A549 (cell line): Measurements from ENCODE around the gene NIT1. TPM values are rescaled to one million over a fixed set of nuclear protein-coding genes. Genes with fewer than 3 reads are reported as not detected.

Source experiments
- ATAC-seq, 2 experiments: fragments of 200-7000 bp in 1 of 2; fragments of >200 bp in 1 of 2; cut with Nextera tagmentation in 1 of 2; cut with Tn5 transposase in 1 of 2; 3 replicates each; pipeline versions ENCODE4 v1.8.0 to v1.9.1; 2018 to 2020; ENCODE audit warnings: mild to moderate bottlenecking in 1 of 2, moderate library complexity in 1 of 2
- CTCF ChIA-PET: fragments of 300-600 bp; sonication (Branson Sonifier 250); formaldehyde crosslinking; extraction: SDS; loops from one replicate; lab custom pipeline; 2021; ENCODE audit warnings: antibody characterized with exemption, inconsistent platforms; lab: Yijun Ruan, JAX
- POLR2A ChIA-PET: fragments of 350-600 bp; formaldehyde crosslinking; extraction: SDS; loops from one replicate; lab custom pipeline; 2021; ENCODE audit warnings: antibody characterized with exemption, inconsistent platforms; lab: Yijun Ruan, JAX
- DNase-seq, 2 experiments: peaks; one replicate each; pipeline versions ENCODE4 v3.0.0 to v3.0.0-alpha.2; 2011 to 2016; ENCODE audit warnings: low read depth in 1 of 2, low spot score in 1 of 2
- FAIRE-seq: peaks from 2 replicates; lab custom pipeline; 2011; peaks lifted over from hg19 to GRCh38; lab: Jason Lieb, UNC
- H3K27ac ChIP-seq, 2 experiments: fragments of >200 bp; sonication (Bioruptor Twin); formaldehyde crosslinking; 3 replicates each; pipeline ENCODE4 v1.5.1; 2016 to 2017
- H3K4me1 ChIP-seq: fragments of >200 bp; sonication (Bioruptor Twin); formaldehyde crosslinking; 3 replicates; pipeline ENCODE4 v1.6.1; 2016
- H3K4me2 ChIP-seq: fragments of >200 bp; sonication (Bioruptor Twin); formaldehyde crosslinking; 3 replicates; pipeline ENCODE4 v1.6.1; 2016
- H3K4me3 ChIP-seq: fragments of >200 bp; sonication (Bioruptor Twin); formaldehyde crosslinking; 3 replicates; pipeline ENCODE4 v1.5.1; 2016
- H3K9me3 ChIP-seq: fragments of >200 bp; sonication (Bioruptor Twin); formaldehyde crosslinking; 3 replicates; pipeline ENCODE4 v1.6.1; 2016
- BHLHE40 ChIP-seq: IDR thresholded peaks from 2 replicates; pipeline ENCODE4 v1.6.1; 2012; ENCODE audit warnings: low read depth, low read length, inconsistent platforms
- CEBPB ChIP-seq, 2 experiments: fragments of >200 bp in 1 of 2; sonication (Bioruptor Twin) in 1 of 2; formaldehyde crosslinking in 1 of 2; IDR thresholded peaks; 2 replicates each; pipeline ENCODE4 v1.6.1; 2012 to 2016
- CHD2 ChIP-seq: fragments of 150-350 bp; IDR thresholded peaks from 2 replicates; pipeline ENCODE4 v1.6.1; 2014; ENCODE audit warnings: low read length; ENCODE audit not compliant: partially characterized antibody
- CHD4 ChIP-seq: fragments of 200-600 bp; sonication (generic); IDR thresholded peaks from 2 replicates; pipeline ENCODE4 v1.6.1; 2016; ENCODE audit warnings: antibody characterized with exemption, mild to moderate bottlenecking, borderline replicate concordance
- CTCF ChIP-seq: fragments of >200 bp; sonication (Bioruptor Twin); formaldehyde crosslinking; IDR thresholded peaks from 3 replicates; pipeline ENCODE4 v1.5.1; 2016
- E2F6 ChIP-seq: IDR thresholded peaks from 2 replicates; pipeline ENCODE4 v1.6.1; 2012; ENCODE audit warnings: low read depth, borderline replicate concordance
- EHMT2 ChIP-seq: fragments of 200-600 bp; sonication (generic); IDR thresholded peaks from 2 replicates; pipeline ENCODE4 v1.6.1; 2016; ENCODE audit warnings: antibody characterized with exemption, low read depth, mild to moderate bottlenecking, moderate library complexity
- ESRRA ChIP-seq: fragments of 150-350 bp; IDR thresholded peaks from 2 replicates; pipeline ENCODE4 v1.6.1; 2014; ENCODE audit warnings: mild to moderate bottlenecking, low read length, borderline replicate concordance
- FOSB ChIP-seq: fragments of 250-450 bp; sonication (Bioruptor Pico); IDR thresholded peaks from 2 replicates; pipeline ENCODE4 v1.5.0; 2020; ENCODE audit warnings: mild to moderate bottlenecking, moderate library complexity
- GATA3 ChIP-seq: IDR thresholded peaks from 2 replicates; pipeline ENCODE4 v1.6.1; 2012; ENCODE audit warnings: borderline replicate concordance
- HDAC2 ChIP-seq: fragments of 200-600 bp; sonication (generic); IDR thresholded peaks from 2 replicates; pipeline ENCODE4 v1.6.1; 2016
- HEYL ChIP-seq: fragments of 250-450 bp; sonication (Bioruptor Pico); IDR thresholded peaks from 2 replicates; pipeline ENCODE4 v1.8.0; 2021; ENCODE audit warnings: mild to moderate bottlenecking, moderate library complexity
- HOXA7 ChIP-seq: fragments of 250-450 bp; sonication (Bioruptor Pico); IDR thresholded peaks from 2 replicates; pipeline ENCODE4 v1.5.0; 2020; ENCODE audit warnings: mild to moderate bottlenecking, moderate library complexity
- HOXB13 ChIP-seq: fragments of 250-450 bp; sonication (Bioruptor Pico); IDR thresholded peaks from 2 replicates; pipeline ENCODE4 v1.5.0; 2020; ENCODE audit warnings: low read depth, mild to moderate bottlenecking, moderate library complexity
- HOXB5 ChIP-seq: fragments of 250-450 bp; sonication (Bioruptor Pico); IDR thresholded peaks from 2 replicates; pipeline ENCODE4 v1.5.0; 2020; ENCODE audit warnings: mild to moderate bottlenecking, moderate library complexity
- JUN ChIP-seq, 2 experiments: fragments of >200 bp; sonication (Bioruptor Twin); formaldehyde crosslinking; IDR thresholded peaks; 2 replicates in 1 of 2; 3 replicates in 1 of 2; pipeline ENCODE4 v1.6.1; 2016 to 2017
- JUNB ChIP-seq: fragments of >200 bp; sonication (Bioruptor Twin); formaldehyde crosslinking; IDR thresholded peaks from 2 replicates; pipeline ENCODE4 v1.6.1; 2016
- KDM1A ChIP-seq: fragments of 200-600 bp; sonication (generic); IDR thresholded peaks from 2 replicates; pipeline ENCODE4 v1.6.1; 2016; ENCODE audit warnings: low read depth, mild to moderate bottlenecking
- MAFK ChIP-seq: fragments of 450-650 bp; IDR thresholded peaks from 2 replicates; pipeline ENCODE4 v1.6.1; 2014; ENCODE audit not compliant: partially characterized antibody
- MAX ChIP-seq: IDR thresholded peaks from 2 replicates; pipeline ENCODE4 v1.6.1; 2012
- MAZ ChIP-seq: fragments of 150-350 bp; IDR thresholded peaks from 2 replicates; pipeline ENCODE4 v1.6.1; 2014; ENCODE audit warnings: antibody characterized with exemption, low read depth, low read length, borderline replicate concordance
- NFE2L2 ChIP-seq: fragments of 150-350 bp; conservative IDR thresholded peaks from 2 replicates; pipeline ENCODE4 v1.6.1; 2014; ENCODE audit warnings: low read length
- POLR2A ChIP-seq: IDR thresholded peaks from 2 replicates; pipeline ENCODE4 v1.6.1; 2012; ENCODE audit warnings: mild to moderate bottlenecking, low read length
- POLR2AphosphoS2 ChIP-seq: conservative IDR thresholded peaks from 2 replicates; pipeline ENCODE4 v1.6.1; 2012; ENCODE audit warnings: low read length, improper control_type of control experiment, inconsistent platforms
- RARB ChIP-seq: fragments of 250-450 bp; sonication (Bioruptor Pico); IDR thresholded peaks from 2 replicates; pipeline ENCODE4 v1.8.0; 2021; ENCODE audit warnings: mild to moderate bottlenecking, moderate library complexity
- RCOR1 ChIP-seq: fragments of 150-350 bp; IDR thresholded peaks from 2 replicates; pipeline ENCODE4 v1.6.1; 2014; ENCODE audit warnings: antibody characterized with exemption, low read length, low read depth
- SMC3 ChIP-seq: fragments of >200 bp; sonication (Bioruptor Twin); formaldehyde crosslinking; IDR thresholded peaks from 3 replicates; pipeline ENCODE4 v1.6.1; 2018; ENCODE audit warnings: inconsistent platforms
- SREBF2 ChIP-seq: fragments of 450-650 bp; IDR thresholded peaks from 2 replicates; pipeline ENCODE4 v1.6.1; 2014; ENCODE audit warnings: mild to moderate bottlenecking, moderate library complexity
- TP53 ChIP-seq: fragments of 250-450 bp; sonication (Bioruptor Pico); IDR thresholded peaks from 2 replicates; pipeline ENCODE4 v1.5.0; 2021; ENCODE audit warnings: mild to moderate bottlenecking, moderate library complexity
- USF2 ChIP-seq: fragments of 450-650 bp; IDR thresholded peaks from 2 replicates; pipeline ENCODE4 v1.6.1; 2014; ENCODE audit warnings: antibody characterized with exemption
- ZC3H11A ChIP-seq: fragments of 450-650 bp; IDR thresholded peaks from 2 replicates; pipeline ENCODE4 v1.6.1; 2014; ENCODE audit warnings: antibody characterized with exemption, mild to moderate bottlenecking
- ZNF302 ChIP-seq: fragments of 250-450 bp; sonication (Bioruptor Pico); IDR thresholded peaks from 2 replicates; pipeline ENCODE4 v1.9.0; 2021; ENCODE audit warnings: inconsistent platforms, mild to moderate bottlenecking, moderate library complexity
- WGBS: methylation state at CpG from one replicate; pipeline ENCODE4 v1.1.6; 2017; ENCODE audit errors: missing lambda C conversion rate; 5-methylcytosine and 5-hydroxymethylcytosine counted together
- polyA plus RNA-seq, 4 experiments: library from polyadenylated mRNA; depleted of rRNA in 3 of 4; stranded (reverse); fragments of >200 nt; fragmentation: RNase III in 1 of 4; extraction: RNeasy Plus Mini Kit Qiagen cat#74134 plus additional on column Dnase treatment in 1 of 4; gene quantifications; 2 replicates in 3 of 4; 3 replicates in 1 of 4; pipeline ENCODE4 v1.2.3, GENCODE V29; 2011 to 2017

Gene NIT1
- polyA plus RNA-seq, 2 of the 4 experiments (the other 2 are of a cell fraction): 29.9 to 44.5 TPM

GRCh38 chr1:161113915-161114314 is 4.0 kb upstream of the NIT1 start:
- DNase-seq (no peak), FAIRE-seq (no peak), ATAC-seq (no peak)
- POLR2A ChIA-PET: no interaction called here
- Histone ChIP-seq H3K9me3 (no peaks in the 10 kb centered on the region), H3K4me2 (peak overlapping the region; percentile 70; the same call in 2 of the 3 replicates), H3K4me1 (peaks cover 46% of the 10 kb centered on the region), H3K27ac (peak overlapping the region; percentile 4 to 97; a peak in 3 of 6 replicates), H3K4me3 (no peak overlapping the region)
- 95% methylated on average over 1 of the region's 1 CpG for WGBS
- TF ChIP-seq EHMT2 (no peak), RARB (CRISPR knock-in tag) (no peak), CEBPB (IDR thresholded peaks at IDR 0.05) (no peak), CHD2 (no peak), SMC3 (no peak), SREBF2 (no peak), TP53 (CRISPR knock-in tag) (no peak), ZNF302 (CRISPR knock-in tag) (no peak), HOXB5 (CRISPR knock-in tag) (no peak), KDM1A (no peak), BHLHE40 (no peak), HEYL (CRISPR knock-in tag) (no peak), RCOR1 (no peak), POLR2AphosphoS2 (no peak), GATA3 (no peak), MAX (no peak), NFE2L2 (no peak)
- CTCF ChIA-PET: interaction anchor here (1.5 to 6.1 kb wide), 2 partner anchors 16 to 124 kb away, joined by 4 to 40 read pairs; partner anchors contain the start of gene KLHDC9

- peak overlapping the region; percentile 49 to 97 for H3K27ac ChIP-seq
- TF ChIP-seq POLR2AphosphoS2 (no peak), ZC3H11A (no peak), HDAC2 (no peak), POLR2A (no peak), USF2 (no peak), E2F6 (no peak), FOSB (CRISPR knock-in tag) (no peak), HOXA7 (CRISPR knock-in tag) (no peak), CTCF (no peak), MAZ (no peak), ESRRA (no peak), HOXB13 (CRISPR knock-in tag) (no peak), JUN (IDR thresholded peaks at IDR 0.05) (no peak), BHLHE40 (no peak), CHD4 (no peak), MAFK (no peak), RCOR1 (no peak), JUNB (no peak), EHMT2 (no peak)
- 85% methylated on average over 2 of the region's 2 CpGs for WGBS
- POLR2A ChIA-PET: no interaction called here
- H3K4me1 ChIP-seq: peaks cover 52% of the 10 kb centered on the region
- no peak for FAIRE-seq
- peak overlapping the region; percentile 70 for H3K4me2 ChIP-seq
- ATAC-seq: no peak
- peak overlapping the region; percentile 1; the same call in 2 of the 3 replicates for H3K4me3 ChIP-seq
- DNase-seq: no peak
- CTCF ChIA-PET: interaction anchor here (0.6 to 6.1 kb wide), 3 partner anchors 16 to 782 kb away, joined by 3 to 40 read pairs (median 4); partner anchors contain the start of gene KLHDC9
- no peaks in the 10 kb centered on the region for H3K9me3 ChIP-seq
Observed at GRCh38 chr1:161114556-161114955, 3.3 kb upstream of the NIT1 start.
